H54 (cell line): ENCODE measurements around the gene RHNO1.

Experiments
- DNase-seq: peaks from one replicate; pipeline ENCODE4 v3.0.0; 2011; ENCODE audit warnings: low spot score, mixed read lengths; ENCODE audit not compliant: insufficient read length
- FAIRE-seq: peaks from 3 replicates; lab custom pipeline; 2011; peaks lifted over from hg19 to GRCh38; lab: Jason Lieb, UNC
- POLR2A ChIP-seq: IDR thresholded peaks from 2 replicates; pipeline ENCODE4 v1.6.1; 2011; ENCODE audit warnings: low read depth, mild to moderate bottlenecking, low read length

RHNO1 gene

DNA sequence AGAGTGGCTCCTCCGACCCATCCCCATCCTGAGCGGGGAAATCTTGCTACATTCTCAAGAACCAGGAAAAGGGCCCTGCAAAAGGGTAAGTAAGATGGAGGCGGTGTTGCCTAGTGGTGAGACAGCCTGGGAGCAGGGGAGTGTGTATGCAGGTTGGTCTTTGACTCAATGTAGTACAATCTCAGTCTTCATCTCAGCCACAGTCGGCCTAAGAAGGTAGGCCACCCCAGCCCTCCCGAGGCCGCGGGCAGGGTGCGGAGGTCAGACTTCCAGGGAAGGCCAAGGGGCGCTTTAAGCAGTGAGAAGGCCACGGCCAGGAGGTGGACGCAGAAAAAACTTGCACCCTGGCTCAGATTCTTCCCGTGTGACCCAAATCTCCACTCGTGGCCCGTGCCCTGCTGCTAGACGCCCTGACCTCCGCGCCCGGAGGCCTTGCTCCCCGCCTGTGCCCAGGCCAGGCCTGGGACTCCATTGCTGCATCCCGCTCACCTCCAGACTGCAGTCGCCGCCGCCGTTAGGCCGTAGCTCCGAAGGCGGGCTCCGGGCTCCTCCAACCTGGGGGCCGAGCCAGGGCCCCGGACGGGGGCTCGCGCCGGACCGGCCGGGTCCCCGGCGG, 484 bp upstream of the RHNO1 start:
- FAIRE-seq (no peak), DNase-seq (no peak)
- no peak for TF ChIP-seq POLR2A

DNA sequence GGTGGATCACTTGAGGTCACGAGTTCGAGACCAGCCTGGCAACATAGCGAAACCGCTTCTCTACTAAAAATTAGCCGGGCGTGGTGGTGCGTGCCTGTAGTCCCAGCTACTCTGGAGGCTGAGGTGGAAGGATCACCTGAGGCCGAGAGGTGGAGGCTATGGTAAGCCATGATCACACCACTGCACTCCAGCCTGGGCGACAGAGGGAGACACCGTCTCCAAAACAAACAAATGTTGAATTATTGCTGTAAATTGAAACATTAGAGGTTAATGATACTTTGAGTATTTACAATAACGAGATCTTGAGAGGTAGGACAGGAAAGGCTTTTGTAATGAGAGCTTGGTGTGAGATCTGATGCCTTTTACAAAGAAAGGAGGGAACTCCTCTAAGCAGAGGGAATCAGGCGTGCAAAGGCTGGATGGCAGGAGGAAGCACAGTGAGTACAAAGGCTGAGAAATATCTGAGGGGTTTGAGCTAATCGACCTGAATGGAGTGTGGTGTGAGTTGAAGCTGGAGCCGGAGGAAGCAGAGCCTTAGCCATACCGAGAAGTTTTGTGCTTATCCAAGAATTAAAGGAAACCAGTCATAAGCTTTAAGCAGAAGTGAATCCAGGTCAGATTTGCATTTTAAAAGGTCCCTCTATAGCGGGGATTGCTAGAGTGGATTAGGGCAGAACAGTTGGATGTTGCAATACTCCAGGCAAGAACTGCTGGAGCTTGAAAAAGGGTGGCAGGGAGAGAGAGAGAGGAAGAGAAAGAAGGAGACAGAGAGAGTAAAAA, 1.1 kb downstream of the RHNO1 start:
- TF ChIP-seq POLR2A: no peak
- no peak for DNase-seq
- FAIRE-seq: no peak

DNA sequence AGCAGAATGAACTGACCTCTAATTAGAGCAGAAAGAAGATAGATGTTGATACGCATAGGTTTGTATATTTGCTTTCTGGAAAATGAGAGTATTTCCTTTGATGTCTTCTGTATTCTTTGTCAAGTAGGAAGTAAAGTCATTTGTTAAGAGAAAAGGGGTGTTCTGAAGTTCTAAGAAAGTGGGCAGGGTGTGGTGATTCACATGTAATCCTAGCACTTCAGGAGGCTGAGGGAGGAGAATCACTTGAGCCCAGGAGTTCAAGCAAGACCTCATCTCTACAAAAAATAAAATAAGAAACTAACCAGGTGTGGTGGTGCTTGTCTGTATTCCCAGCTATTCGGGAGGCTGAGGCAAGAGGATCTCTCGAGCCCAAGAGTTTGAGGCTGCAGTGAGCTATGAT, 2.8 kb downstream of the RHNO1 start:
- FAIRE-seq (no peak), DNase-seq (no peak)
- TF ChIP-seq POLR2A: no peak

DNA sequence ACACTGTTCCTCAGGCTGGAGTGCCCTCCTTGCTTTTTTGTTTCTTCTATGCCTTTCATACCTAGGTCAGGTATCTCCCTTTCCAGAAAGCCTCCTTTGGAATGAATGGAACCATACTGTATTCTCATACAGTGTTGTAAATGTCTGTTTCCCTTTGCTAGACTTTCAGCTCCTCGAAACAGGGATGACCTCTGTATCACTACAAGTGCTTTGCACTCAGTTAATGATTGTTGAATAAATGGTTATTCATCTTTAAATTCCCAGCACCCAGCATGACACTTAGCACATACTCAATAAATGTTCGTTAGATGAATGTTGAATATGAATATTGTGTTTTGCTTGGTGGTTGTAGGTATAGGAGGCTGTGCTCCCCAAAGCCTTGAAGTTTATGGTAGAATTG, 7.8 kb downstream of the RHNO1 start:
- no peak for DNase-seq
- TF ChIP-seq POLR2A: no peak
- FAIRE-seq: no peak

DNA sequence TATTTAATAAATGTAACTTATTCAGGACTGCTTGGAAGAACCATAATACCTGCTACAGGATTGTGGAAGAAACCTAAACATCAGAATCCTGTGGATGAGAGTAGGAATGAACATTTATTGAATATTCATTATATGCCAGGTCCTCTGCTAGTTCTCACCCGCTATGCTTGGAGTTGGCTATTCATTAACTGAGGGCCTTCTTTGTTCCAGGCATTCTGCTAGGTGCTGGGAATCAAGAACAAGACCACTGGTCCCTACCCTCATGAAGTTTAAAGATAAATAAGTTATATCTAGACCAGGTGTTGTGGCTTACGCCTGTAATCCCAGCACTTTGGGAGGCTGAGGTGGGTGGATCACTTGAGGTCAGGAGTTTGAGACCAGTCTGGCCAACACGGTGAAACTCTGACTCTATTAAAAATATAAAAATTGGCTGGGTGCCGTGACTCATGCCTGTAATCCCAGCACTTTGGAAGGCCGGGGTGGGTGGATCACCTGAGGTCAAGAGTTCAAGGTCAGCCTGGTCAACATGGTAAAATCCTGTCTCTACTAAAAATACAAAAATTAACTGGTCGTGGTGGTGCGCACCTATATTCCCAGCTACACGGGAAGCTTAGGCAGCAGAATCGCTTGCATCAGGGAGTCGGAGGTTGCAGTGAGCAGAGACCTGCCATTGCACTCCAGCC, 9.9 kb downstream of the RHNO1 start:
- DNase-seq (no peak), FAIRE-seq (no peak)
- TF ChIP-seq POLR2A: no peak

DNA sequence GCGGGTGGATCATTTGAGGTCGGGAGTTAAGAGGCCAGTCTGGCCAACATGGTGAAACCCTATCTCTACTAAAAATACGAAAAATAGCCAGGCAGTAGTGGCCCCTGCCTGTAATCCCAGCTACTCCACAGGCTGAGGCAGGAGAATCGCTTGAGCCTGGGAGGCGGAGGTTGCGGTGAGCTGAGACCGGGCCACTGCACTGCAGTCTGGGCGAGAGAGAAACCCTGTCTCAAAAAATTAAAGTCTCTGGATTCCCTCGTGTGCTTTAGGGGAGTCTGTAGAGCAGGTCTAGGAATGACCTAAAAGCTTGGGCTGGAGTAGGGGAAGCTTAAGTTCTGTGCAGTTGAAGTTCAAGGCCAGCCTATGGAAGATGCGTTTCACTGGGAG, 13.0 kb downstream of the RHNO1 start:
- TF ChIP-seq POLR2A: no peak
- DNase-seq (no peak), FAIRE-seq (no peak)

DNA sequence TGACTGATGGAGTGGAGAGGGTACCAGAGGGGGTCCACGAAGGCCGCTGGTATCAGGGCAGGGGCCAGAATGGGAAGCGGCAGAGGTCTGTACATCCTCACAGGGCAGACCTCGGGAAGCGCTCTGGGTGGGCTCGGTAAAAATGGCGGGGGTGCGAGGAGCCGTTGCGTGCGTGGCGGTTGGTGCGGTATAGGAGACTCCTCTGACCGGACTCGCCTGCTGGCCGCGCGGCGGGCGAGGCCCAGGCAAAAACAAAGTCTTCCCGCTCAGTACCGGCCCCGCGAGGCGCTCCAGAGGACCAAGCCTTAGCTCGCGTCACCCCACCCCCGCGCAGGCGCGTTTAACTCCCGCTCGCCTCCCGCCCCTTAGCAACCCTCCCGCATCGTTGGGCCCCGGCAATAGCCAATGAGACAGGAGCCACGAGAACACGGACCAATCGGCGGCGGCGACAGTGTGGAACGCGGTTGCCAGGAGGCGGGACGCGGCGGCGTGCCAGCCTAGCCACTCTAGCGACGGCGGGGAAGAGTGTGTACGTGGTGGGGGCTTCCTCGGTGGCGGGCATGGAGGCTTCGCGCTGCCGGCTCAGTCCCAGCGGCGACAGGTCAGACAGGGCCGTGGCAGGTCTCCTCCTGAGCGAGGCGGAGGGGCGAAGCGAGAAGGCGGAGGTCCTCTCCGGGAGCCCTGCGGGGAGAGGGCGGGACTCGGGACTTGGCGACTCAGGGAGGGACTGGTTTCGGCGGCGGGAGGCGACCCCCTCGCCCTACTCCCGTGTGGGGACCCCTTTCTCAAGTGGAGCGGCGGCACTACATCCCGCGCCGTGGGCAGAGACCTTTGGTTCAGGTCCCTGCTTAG, 13.6 kb downstream of the RHNO1 start, which contains the start of gene TULP3:
Gene TULP3, plus strand, starts transcription at position 504 of the 852 bp plus-strand sequence. Its CDS starts 57 bp downstream, at position 561.
- FAIRE-seq (peak; percentile 83), DNase-seq (peak; percentile 93)
- peak; percentile 92 for TF ChIP-seq POLR2A

DNA sequence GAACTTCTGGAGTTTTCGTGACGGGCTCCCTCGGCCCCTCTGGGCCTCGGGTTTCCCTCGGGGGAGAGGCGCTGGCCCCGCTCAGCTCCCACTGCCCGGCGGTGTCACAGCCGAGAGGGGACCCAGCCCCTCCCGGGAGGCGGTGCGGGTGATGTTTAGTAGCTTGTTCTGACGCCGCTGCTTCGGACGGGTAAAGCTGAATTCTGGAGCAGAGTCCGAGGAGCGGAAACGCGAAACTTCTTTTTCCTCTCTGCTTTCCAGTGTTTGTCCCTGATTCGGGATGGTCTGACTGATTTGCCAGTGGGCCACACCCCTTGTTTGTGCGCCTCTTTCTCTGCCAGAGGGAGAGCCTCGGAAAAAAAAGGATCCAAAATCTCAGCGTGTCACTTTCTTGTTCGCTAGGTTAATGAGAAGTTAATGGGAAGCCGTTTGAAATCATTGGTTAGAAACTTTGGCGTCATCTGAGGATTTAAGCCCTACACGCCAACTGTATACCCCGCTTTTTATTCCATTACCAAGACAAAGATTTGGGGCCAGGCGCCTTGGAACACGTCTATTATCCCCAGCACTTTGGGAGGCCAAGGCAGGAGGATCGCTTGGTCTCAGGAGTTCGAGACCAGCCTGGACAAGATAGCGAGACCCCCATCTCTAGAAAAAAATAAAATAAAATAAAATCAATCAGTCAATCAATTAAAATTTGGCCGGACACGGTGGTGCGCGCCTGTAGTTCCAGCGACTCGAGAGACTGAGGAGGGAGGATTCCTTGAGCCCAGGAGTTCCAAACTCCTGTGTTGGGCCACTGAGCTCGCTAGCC, 14.4 kb downstream of the RHNO1 start:
- FAIRE-seq (peak; percentile 27), DNase-seq (peak; percentile 42)
- 0 out of 2 replicates have a peak, but pooled peaks have one; percentile 26 for TF ChIP-seq POLR2A

DNA sequence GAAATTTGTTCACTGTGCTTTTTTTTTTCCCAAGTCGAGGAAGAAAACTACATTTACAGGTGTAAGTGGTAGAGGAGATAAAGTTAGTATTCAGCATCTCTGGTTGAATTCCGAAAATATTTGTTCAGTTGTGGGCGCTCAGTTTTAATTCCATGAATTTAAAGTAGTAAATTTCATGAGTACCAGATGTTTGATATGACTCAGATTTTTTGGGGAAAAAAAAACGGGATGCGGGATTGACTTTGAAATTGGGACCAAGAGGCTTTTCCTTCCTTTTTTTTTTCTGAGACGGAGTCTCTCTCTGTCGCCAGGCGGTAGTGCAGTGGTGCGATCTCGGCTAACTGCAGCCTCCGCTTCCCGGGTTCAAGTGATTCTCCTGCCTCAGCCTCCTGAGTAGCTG, 15.2 kb downstream of the RHNO1 start:
- no peak for DNase-seq
- no peak for FAIRE-seq
- no peak for TF ChIP-seq POLR2A

DNA sequence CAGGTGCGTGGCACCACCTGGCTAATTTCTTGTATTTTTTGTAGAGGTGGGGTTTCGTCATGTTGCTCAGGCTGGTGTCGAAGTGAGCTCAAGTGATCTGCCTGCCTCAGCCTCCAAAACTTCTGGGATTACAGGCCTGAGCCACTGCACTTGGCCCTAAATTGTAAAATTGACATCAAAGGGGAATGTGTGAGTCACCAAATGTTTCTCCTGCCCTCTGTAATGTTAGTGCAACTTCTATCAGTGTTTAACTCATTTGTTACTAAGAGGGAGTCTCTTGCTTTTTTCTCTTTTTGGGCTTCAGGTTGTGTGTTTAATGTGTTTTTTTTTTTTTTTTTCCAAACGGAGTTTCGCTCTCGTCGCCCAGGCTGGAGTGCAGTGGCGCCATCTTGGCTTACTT, 16.0 kb downstream of the RHNO1 start:
- DNase-seq (no peak), FAIRE-seq (peak; percentile 41)
- TF ChIP-seq POLR2A: no peak

DNA sequence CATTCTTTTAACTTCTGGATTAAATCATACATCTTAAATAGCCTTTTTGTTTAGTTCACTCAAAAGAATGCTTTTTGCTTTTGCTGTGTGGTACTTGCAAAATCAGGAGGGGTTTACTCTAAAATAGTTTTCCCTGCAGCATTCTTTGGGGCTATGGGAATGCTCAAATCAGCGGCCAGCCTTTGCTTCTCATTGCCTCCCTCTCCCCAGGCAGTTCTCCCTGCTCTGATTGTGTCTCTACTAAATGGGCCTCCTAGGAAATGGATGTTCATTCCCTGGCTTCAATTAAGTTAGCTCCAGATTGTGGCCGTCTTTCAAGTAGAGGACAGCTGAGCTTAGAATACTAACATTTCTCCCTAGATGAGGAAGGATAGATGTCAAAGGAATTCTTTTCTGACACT, 18.0 kb downstream of the RHNO1 start:
- DNase-seq (no peak), FAIRE-seq (no peak)
- TF ChIP-seq POLR2A: no peak

DNA sequence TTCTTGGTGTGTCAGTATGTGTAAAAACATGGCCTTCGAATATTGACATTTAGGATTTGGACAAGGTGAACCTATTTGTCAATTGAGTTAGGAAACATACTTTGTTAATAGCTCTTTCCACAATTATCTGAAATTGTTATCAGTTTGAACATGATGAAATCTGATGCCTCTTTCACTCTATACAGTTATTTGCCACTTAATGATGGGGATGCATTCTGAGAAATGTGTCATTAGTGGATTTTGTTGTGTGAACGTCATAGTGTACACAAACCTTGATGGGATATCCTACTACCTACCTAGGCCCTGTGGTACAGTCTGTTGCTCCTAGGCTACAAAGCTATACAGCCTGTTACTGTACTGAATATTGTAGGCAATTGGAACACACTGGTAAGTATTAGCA, 18.5 kb downstream of the RHNO1 start:
- no peak for FAIRE-seq
- no peak for TF ChIP-seq POLR2A
- no peak for DNase-seq

DNA sequence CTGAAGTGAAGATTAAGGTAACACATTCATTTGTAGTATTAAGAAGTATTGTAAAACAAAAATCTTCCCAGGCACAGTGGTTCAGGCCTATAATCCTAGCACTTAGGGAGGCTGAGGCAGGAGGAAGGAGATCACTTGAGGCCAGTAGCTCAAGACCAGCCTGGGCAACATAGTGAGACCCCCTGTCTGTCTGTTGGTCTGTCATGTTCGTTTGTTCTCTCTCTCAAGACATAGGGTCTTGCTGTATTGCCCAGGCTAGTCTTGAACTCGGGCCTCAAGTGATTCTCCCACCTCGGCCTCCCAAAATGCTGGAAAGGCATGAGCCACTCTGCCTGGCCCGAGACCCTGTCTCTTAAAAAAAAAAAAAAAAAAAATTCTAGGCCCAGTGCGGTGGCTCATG, 20.4 kb downstream of the RHNO1 start:
- TF ChIP-seq POLR2A: no peak

More for the DNA sequence above, 20.4 kb downstream of the RHNO1 start:
- DNase-seq (no peak), FAIRE-seq (no peak)
